Neuron (in vitro differentiated cells): ENCODE measurements around the gene TNFAIP3.
"Not testable (repeated sequence)": the region's sequence is repeated elsewhere in the genome, so short reads cannot be mapped to it uniquely, and the experiment has no call there.

Experiments
- H2AFZ ChIP-seq: one replicate; pipeline ENCODE4 v1.6.1; 2013; ENCODE audit warnings: low read depth, mild to moderate bottlenecking, inconsistent platforms, low read length, moderate library complexity
- H3K27me3 ChIP-seq: one replicate; pipeline ENCODE4 v1.6.1; 2013; ENCODE audit warnings: low read length; ENCODE audit not compliant: insufficient read depth
- H3K36me3 ChIP-seq: one replicate; pipeline ENCODE4 v1.6.1; 2013; ENCODE audit warnings: low read length; ENCODE audit not compliant: insufficient read depth
- H3K4me1 ChIP-seq: one replicate; pipeline ENCODE4 v1.6.1; 2013; ENCODE audit warnings: low read length; ENCODE audit not compliant: insufficient read depth
- H3K4me3 ChIP-seq: 2 replicates; pipeline ENCODE4 v1.5.1; 2013; ENCODE audit warnings: mild to moderate bottlenecking, low read length, moderate library complexity
- H3K9me3 ChIP-seq: one replicate; pipeline ENCODE4 v1.6.1; 2013; ENCODE audit warnings: low read length

Gene TNFAIP3

GRCh38 chr6:137832110-137832509, 34.9 kb upstream of the TNFAIP3 start:
- Histone ChIP-seq H3K4me3 (no peak overlapping the region), H3K9me3 (no peaks in the 10 kb centered on the region), H3K36me3 (no peaks in the 10 kb centered on the region), H2AFZ (no peak overlapping the region), H3K4me1 (no peaks in the 10 kb centered on the region), H3K27me3 (no peaks in the 10 kb centered on the region)

- Histone ChIP-seq H3K36me3 (no peaks in the 10 kb centered on the region), H2AFZ (no peak overlapping the region), H3K27me3 (no peaks in the 10 kb centered on the region), H3K4me1 (no peaks in the 10 kb centered on the region), H3K9me3 (no peaks in the 10 kb centered on the region), H3K4me3 (no peak overlapping the region)
These were observed 32.6 kb upstream of the TNFAIP3 start for GRCh38 chr6:137834508-137834907.

- Histone ChIP-seq H3K36me3 (no peaks in the 10 kb centered on the region), H3K4me1 (no peaks in the 10 kb centered on the region), H2AFZ (no peak overlapping the region), H3K9me3 (no peaks in the 10 kb centered on the region), H3K27me3 (no peaks in the 10 kb centered on the region), H3K4me3 (no peak overlapping the region)
These were observed 30.3 kb upstream of the TNFAIP3 start for GRCh38 chr6:137836788-137837187.

GRCh38 chr6:137838090-137838489, 29.0 kb upstream of the TNFAIP3 start:
- not testable (repeated sequence) for H3K4me3 ChIP-seq, H2AFZ ChIP-seq, H3K4me1 ChIP-seq, H3K27me3 ChIP-seq, H3K9me3 ChIP-seq, H3K36me3 ChIP-seq

GRCh38 chr6:137838597-137838996, 28.5 kb upstream of the TNFAIP3 start:
- not testable (repeated sequence) for H3K27me3 ChIP-seq, H3K36me3 ChIP-seq, H3K4me1 ChIP-seq, H3K9me3 ChIP-seq, H2AFZ ChIP-seq, H3K4me3 ChIP-seq

GRCh38 chr6:137839076-137839475, 28.0 kb upstream of the TNFAIP3 start:
- H3K36me3 ChIP-seq, result no peaks in the 10 kb centered on the region

GRCh38 chr6:137840252-137840651, 26.8 kb upstream of the TNFAIP3 start:
- Histone ChIP-seq H3K27me3 (no peaks in the 10 kb centered on the region), H3K9me3 (no peaks in the 10 kb centered on the region), H3K4me1 (no peaks in the 10 kb centered on the region), H3K36me3 (no peaks in the 10 kb centered on the region), H2AFZ (no peak overlapping the region), H3K4me3 (no peak overlapping the region)

More at GRCh38 chr6:137839076-137839475, 28.0 kb upstream of the TNFAIP3 start:
- no peak overlapping the region for H3K4me3 ChIP-seq
- H3K9me3 ChIP-seq, result no peaks in the 10 kb centered on the region
- H3K4me1 ChIP-seq, result no peaks in the 10 kb centered on the region
- H3K27me3 ChIP-seq, result no peaks in the 10 kb centered on the region
- H2AFZ ChIP-seq, result no peak overlapping the region

GRCh38 chr6:137843211-137843610, 23.8 kb upstream of the TNFAIP3 start:
- no peaks in the 10 kb centered on the region for H3K27me3 ChIP-seq
- H2AFZ ChIP-seq, result no peak overlapping the region
- H3K9me3 ChIP-seq, result no peaks in the 10 kb centered on the region
- no peaks in the 10 kb centered on the region for H3K4me1 ChIP-seq
- H3K36me3 ChIP-seq, result no peaks in the 10 kb centered on the region
- H3K4me3 ChIP-seq, result no peak overlapping the region

- H2AFZ ChIP-seq, H3K4me3 ChIP-seq, H3K4me1 ChIP-seq, H3K27me3 ChIP-seq, H3K36me3 ChIP-seq, H3K9me3 ChIP-seq: not testable (repeated sequence)
These were observed 22.7 kb upstream of the TNFAIP3 start for GRCh38 chr6:137844327-137844726.

GRCh38 chr6:137844773-137845172, 22.3 kb upstream of the TNFAIP3 start:
- not testable (repeated sequence) for H3K4me3 ChIP-seq, H3K36me3 ChIP-seq, H3K4me1 ChIP-seq, H3K9me3 ChIP-seq, H2AFZ ChIP-seq, H3K27me3 ChIP-seq

GRCh38 chr6:137845460-137845859, 21.6 kb upstream of the TNFAIP3 start:
- no peak overlapping the region for H2AFZ ChIP-seq
- no peaks in the 10 kb centered on the region for H3K36me3 ChIP-seq
- no peaks in the 10 kb centered on the region for H3K4me1 ChIP-seq
- no peaks in the 10 kb centered on the region for H3K27me3 ChIP-seq
- no peak overlapping the region for H3K4me3 ChIP-seq
- H3K9me3 ChIP-seq, result no peaks in the 10 kb centered on the region

- Histone ChIP-seq H3K4me3 (no peak overlapping the region), H3K27me3 (no peaks in the 10 kb centered on the region), H2AFZ (no peak overlapping the region), H3K4me1 (no peaks in the 10 kb centered on the region), H3K36me3 (no peaks in the 10 kb centered on the region), H3K9me3 (no peaks in the 10 kb centered on the region)
These were observed 20.8 kb upstream of the TNFAIP3 start for GRCh38 chr6:137846274-137846673.

GRCh38 chr6:137846772-137847313, 20.2 kb upstream of the TNFAIP3 start:
- no peaks in the 10 kb centered on the region for H3K36me3 ChIP-seq

GRCh38 chr6:137847748-137848147, 19.3 kb upstream of the TNFAIP3 start:
- Histone ChIP-seq H3K36me3 (no peaks in the 10 kb centered on the region), H2AFZ (no peak overlapping the region), H3K27me3 (no peaks in the 10 kb centered on the region), H3K4me3 (no peak overlapping the region), H3K9me3 (no peaks in the 10 kb centered on the region), H3K4me1 (no peaks in the 10 kb centered on the region)

More at GRCh38 chr6:137846772-137847313, 20.2 kb upstream of the TNFAIP3 start:
- Histone ChIP-seq H2AFZ (no peak overlapping the region), H3K4me3 (no peak overlapping the region), H3K27me3 (no peaks in the 10 kb centered on the region), H3K9me3 (no peaks in the 10 kb centered on the region), H3K4me1 (no peaks in the 10 kb centered on the region)
